GM23338 (cell line): ENCODE measurements around the gene CLCN2. TPM values are rescaled to one million over a fixed set of nuclear protein-coding genes. Genes with fewer than 3 reads are reported as not detected.

Experiments used
- ATAC-seq: fragments of 200-7000 bp; cut with Tn5 transposase; 3 replicates; pipeline ENCODE4 v1.9.1; 2020
- DNase-seq: peaks from one replicate; pipeline ENCODE4 v3.0.0-alpha.2; 2015; ENCODE audit warnings: low spot score
- H2AFZ ChIP-seq: fragments of 200-600 bp; sonication (generic); 2 replicates; pipeline ENCODE4 v1.8.0; 2016; ENCODE audit warnings: antibody characterized with exemption, mild to moderate bottlenecking, moderate library complexity
- H3F3A ChIP-seq: fragments of 200-600 bp; sonication (generic); replicated peaks from 2 replicates; pipeline ENCODE4 v1.8.0; 2017; ENCODE audit warnings: antibody characterized with exemption, mixed run types, low read depth
- H3K27ac ChIP-seq: fragments of 200-600 bp; sonication (generic); 2 replicates; pipeline ENCODE4 v1.6.1; 2016; ENCODE audit warnings: low read depth
- H3K27me3 ChIP-seq: fragments of 200-600 bp; sonication (generic); 2 replicates; pipeline ENCODE4 v1.8.0; 2016; ENCODE audit warnings: mild to moderate bottlenecking, mixed run types, moderate library complexity; ENCODE audit not compliant: insufficient read depth
- H3K36me3 ChIP-seq: fragments of 200-600 bp; sonication (generic); 2 replicates; pipeline ENCODE4 v1.8.0; 2016; ENCODE audit warnings: mild to moderate bottlenecking; ENCODE audit not compliant: insufficient read depth
- H3K4me1 ChIP-seq: fragments of 200-600 bp; sonication (generic); 2 replicates; pipeline ENCODE4 v1.8.0; 2016; ENCODE audit warnings: mild to moderate bottlenecking, moderate library complexity; ENCODE audit not compliant: insufficient read depth
- H3K4me2 ChIP-seq: fragments of 200-600 bp; sonication (generic); 2 replicates; pipeline ENCODE4 v1.7.1; 2017; ENCODE audit warnings: mixed run types
- H3K4me3 ChIP-seq: fragments of 200-600 bp; sonication (generic); 2 replicates; pipeline ENCODE4 v1.6.1; 2016; ENCODE audit warnings: mixed run types
- H3K79me2 ChIP-seq: fragments of 200-600 bp; sonication (generic); replicated peaks from 2 replicates; pipeline ENCODE4 v1.8.0; 2017; ENCODE audit warnings: mild to moderate bottlenecking; ENCODE audit not compliant: insufficient read depth
- H3K9me2 ChIP-seq: fragments of 200-600 bp; sonication (generic); 2 replicates; pipeline ENCODE4 v1.8.0; 2017; ENCODE audit not compliant: insufficient read depth
- H4K20me1 ChIP-seq: fragments of 200-600 bp; sonication (generic); replicated peaks from 2 replicates; pipeline ENCODE4 v1.8.0; 2017; ENCODE audit warnings: mild to moderate bottlenecking; ENCODE audit not compliant: insufficient read depth
- H3K27ac Mint-ChIP-seq: 2 replicates; pipeline ENCODE4 v1.8.0; 2020; ENCODE audit warnings: inconsistent platforms, mild to moderate bottlenecking, moderate library complexity, mixed read lengths
- H3K27me3 Mint-ChIP-seq: 3 replicates; pipeline ENCODE4 v1.8.0; 2022; ENCODE audit warnings: low read depth, mild to moderate bottlenecking, moderate library complexity, mixed read lengths, inconsistent platforms; ENCODE audit not compliant: insufficient read depth, poor library complexity
- H3K36me3 Mint-ChIP-seq: 3 replicates; pipeline ENCODE4 v1.8.0; 2021; ENCODE audit warnings: low read depth, mild to moderate bottlenecking, inconsistent platforms, moderate library complexity, mixed read lengths
- H3K4me1 Mint-ChIP-seq: 3 replicates; pipeline ENCODE4 v1.8.0; 2020; ENCODE audit warnings: mild to moderate bottlenecking, inconsistent platforms, mixed read lengths
- H3K4me3 Mint-ChIP-seq: 3 replicates; pipeline ENCODE4 v1.8.0; 2021; ENCODE audit warnings: moderate library complexity, mild to moderate bottlenecking, inconsistent platforms, mixed read lengths
- H3K9me3 Mint-ChIP-seq: 3 replicates; pipeline ENCODE4 v1.8.0; 2020; ENCODE audit warnings: moderate library complexity, mild to moderate bottlenecking, inconsistent platforms, mixed read lengths
- CREB1 ChIP-seq: fragments of 250-450 bp; sonication (Bioruptor Pico); IDR thresholded peaks from 2 replicates; pipeline ENCODE4 v1.5.0; 2020; ENCODE audit warnings: low read depth, mild to moderate bottlenecking, moderate library complexity
- CTCF ChIP-seq, 2 experiments: fragments of 200-600 bp in 1 of 2; sonication (generic) in 1 of 2; conservative IDR thresholded peaks; 2 replicates each; pipeline versions ENCODE4 v1.5.1 to v1.6.1; 2016 to 2017; ENCODE audit warnings: antibody characterized with exemption in 2 of 2, low read depth in 2 of 2, mild to moderate bottlenecking in 2 of 2, moderate library complexity in 1 of 2
- ETS1 ChIP-seq: IDR thresholded peaks from 2 replicates; pipeline ENCODE4 v1.6.1; 2016; ENCODE audit warnings: antibody characterized with exemption
- EZH2 ChIP-seq: fragments of 200-600 bp; sonication (generic); IDR thresholded peaks from one replicate; pipeline ENCODE4 v1.8.0; 2017; ENCODE audit warnings: antibody characterized with exemption, mild to moderate bottlenecking, low read depth; ENCODE audit not compliant: unreplicated experiment
- EZH2phosphoT487 ChIP-seq: fragments of 200-600 bp; sonication (generic); IDR thresholded peaks from one replicate; pipeline ENCODE4 v1.8.1; 2018; ENCODE audit warnings: antibody characterized with exemption; ENCODE audit not compliant: unreplicated experiment
- JUNB ChIP-seq: IDR thresholded peaks from one replicate; pipeline ENCODE4 v1.6.1; 2016; ENCODE audit warnings: antibody characterized with exemption; ENCODE audit not compliant: unreplicated experiment
- NANOG ChIP-seq: IDR thresholded peaks from 2 replicates; pipeline ENCODE4 v1.6.1; 2016; ENCODE audit warnings: antibody characterized with exemption, borderline replicate concordance
- REST ChIP-seq: IDR thresholded peaks from one replicate; pipeline ENCODE4 v1.6.1; 2018; ENCODE audit warnings: antibody characterized with exemption; ENCODE audit not compliant: unreplicated experiment
- ZNF331 ChIP-seq: fragments of 250-450 bp; sonication (Bioruptor Pico); IDR thresholded peaks from 2 replicates; pipeline ENCODE4 v1.5.0; 2020; ENCODE audit warnings: low read depth, mild to moderate bottlenecking, moderate library complexity
- ZNF462 ChIP-seq: fragments of 250-450 bp; sonication (Bioruptor Pico); IDR thresholded peaks from 2 replicates; pipeline ENCODE4 v1.5.0; 2020; ENCODE audit warnings: mild to moderate bottlenecking, moderate library complexity
- polyA plus RNA-seq: library from polyadenylated mRNA; unstranded; fragments of >200 nt; fragmentation: Nextera tagmentation; extraction: Ambion mirVana; gene quantifications from 2 replicates; pipeline ENCODE4 v1.2.1, GENCODE V29; 2016
- total RNA-seq: library from RNA; depleted of rRNA; stranded (reverse); fragments of >200 nt; shearing (Covaris generic); gene quantifications from 2 replicates; pipeline ENCODE4 v1.2.3, GENCODE V29; 2014

Gene CLCN2
- total and polyA plus RNA-seq, 2 experiments from 2014 or later: 7.0 to 9.2 TPM

- TF ChIP-seq ZNF462 (no peak), NANOG (no peak), ETS1 (no peak), ZNF331 (CRISPR knock-in tag) (no peak), EZH2 (no peak), EZH2phosphoT487 (no peak), CREB1 (CRISPR knock-in tag) (no peak)
Measured at GRCh38 chr3:184384342-184384741, 22.9 kb upstream of the CLCN2 start (continued).

GRCh38 chr3:184383033-184383740 is 21.8 kb upstream of the CLCN2 start:
- Histone ChIP-seq H4K20me1 (no peaks in the 10 kb centered on the region), H3K79me2 (no peaks in the 10 kb centered on the region), H3K27ac (no peak overlapping the region), H3K36me3 (no peaks in the 10 kb centered on the region), H3K4me2 (no peak overlapping the region), H3K27me3 (peaks cover 56% of the 10 kb centered on the region), H3K4me1 (peaks cover 9% of the 10 kb centered on the region; the same call in 1 of the 2 replicates), H2AFZ (no peak overlapping the region), H3F3A (0 out of 2 replicates have a peak, but pooled peaks cover 4% of the 10 kb centered on the region), H3K9me2 (no peaks in the 10 kb centered on the region), H3K4me3 (no peak overlapping the region)
- Mint-ChIP-seq H3K27me3 (peaks cover 48% of the 10 kb centered on the region), H3K36me3 (no peaks in the 10 kb centered on the region), H3K4me3 (no peak overlapping the region), H3K27ac (no peak overlapping the region), H3K4me1 (peaks cover 14% of the 10 kb centered on the region), H3K9me3 (no peaks in the 10 kb centered on the region)
- ATAC-seq: no peak
- no peak for DNase-seq
- TF ChIP-seq NANOG (no peak), CTCF (conservative IDR thresholded peaks at IDR 0.05; ENCODE audit: low read depth in 2 of 2) (no peak), REST (no peak), EZH2 (no peak), JUNB (no peak)
